Lower leg skin (tissue), 3 donors: ENCODE measurements around the gene GMCL2.

ENCODE experiments used
- CTCF ChIP-seq, 3 donors: fragments of 450-650 bp; IDR thresholded peaks; one replicate each; pipeline ENCODE4 v1.5.1; 2016; ENCODE audit warnings: antibody characterized with exemption in 3 of 3, mild to moderate bottlenecking in 3 of 3, moderate library complexity in 2 of 3
- POLR2A ChIP-seq, 2 donors: fragments of 450-650 bp; IDR thresholded peaks; one replicate each; pipeline ENCODE4 v1.6.1; 2016 to 2017; ENCODE audit warnings: antibody characterized with exemption in 2 of 2, mild to moderate bottlenecking in 1 of 2, moderate library complexity in 1 of 2

DNA sequence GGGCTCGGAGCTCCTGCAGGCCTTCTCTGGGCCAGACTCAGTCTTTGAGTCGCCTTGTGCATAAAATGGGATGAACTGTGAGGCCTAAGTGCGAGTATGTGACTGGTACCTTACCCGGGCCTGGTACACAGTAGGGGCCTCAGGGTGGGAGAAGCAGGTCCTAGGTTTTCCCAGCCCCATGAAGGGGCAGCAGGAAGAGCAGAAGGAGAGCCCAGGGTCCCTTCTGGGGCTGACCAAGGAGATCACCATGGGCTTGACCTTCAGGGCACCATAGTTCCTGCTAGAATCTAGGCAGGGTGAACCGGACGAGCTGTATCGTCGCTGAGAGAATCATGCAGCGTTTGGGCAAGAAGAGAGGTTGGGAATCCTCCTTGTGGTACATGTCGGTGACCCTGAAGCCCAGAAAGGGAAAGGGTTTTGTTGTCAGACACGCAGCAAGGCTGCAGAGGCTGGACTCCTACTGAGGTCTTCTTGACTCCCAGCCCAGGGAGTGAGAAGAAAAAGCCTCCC lies 45.8 kb upstream of the GMCL2 start:
- TF ChIP-seq CTCF (IDR thresholded peaks at IDR 0.05) (no peak), POLR2A (IDR thresholded peaks at IDR 0.05) (no peak)
